Sigmoid colon (tissue), 4 donors: ENCODE measurements around the gene EXOC6.

Source experiments
- EP300 ChIP-seq, 4 donors: sonication (generic); formaldehyde crosslinking; IDR thresholded peaks; one replicate each; pipeline ENCODE4 v1.6.1; 2017; ENCODE audit warnings: antibody characterized with exemption in 4 of 4
- POLR2A ChIP-seq, 2 donors: fragments of 450-650 bp; IDR thresholded peaks; one replicate each; pipeline ENCODE4 v1.6.1; 2016; ENCODE audit warnings: antibody characterized with exemption in 2 of 2, mild to moderate bottlenecking in 2 of 2, moderate library complexity in 2 of 2
- POLR2AphosphoS5 ChIP-seq, 4 donors: sonication (generic); formaldehyde crosslinking; IDR thresholded peaks; one replicate each; pipeline ENCODE4 v1.6.1; 2017; ENCODE audit warnings: antibody characterized with exemption in 4 of 4

DNA sequence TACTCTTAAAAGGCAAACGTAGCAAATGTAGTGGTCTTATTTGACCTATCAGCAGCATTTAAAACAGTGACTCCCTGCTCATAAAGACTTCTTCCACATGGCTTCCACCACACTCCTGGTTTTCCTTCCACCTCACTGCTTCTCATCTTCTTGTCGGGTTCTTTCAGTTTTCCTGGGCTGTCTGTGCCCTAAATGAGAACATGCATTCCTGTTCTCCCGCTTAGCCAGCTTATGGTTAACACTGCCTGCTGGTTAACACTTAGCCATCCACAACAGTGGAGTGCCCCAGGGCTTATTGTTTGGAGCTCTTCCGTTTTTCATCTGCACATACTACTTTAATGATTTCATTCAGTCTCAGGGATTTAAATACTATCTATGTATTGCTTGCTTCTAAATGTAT, 34.3 kb upstream of the EXOC6 start:
- TF ChIP-seq POLR2AphosphoS5 (IDR thresholded peaks at IDR 0.05) (no peak), EP300 (IDR thresholded peaks at IDR 0.05) (no peak), POLR2A (IDR thresholded peaks at IDR 0.05) (no peak)
